Measurements from ENCODE around the gene BPIFB3.

GRCh38 chr20:33019465-33020277 lies 34.0 kb upstream of the BPIFB3 start:
- TF ChIP-seq POLR2A (IDR thresholded peaks at IDR 0.05; ENCODE audit: low read length) (no peak), GATA1 (IDR thresholded peaks at IDR 0.05; ENCODE audit: low read depth, low read length) (no peak)
